WTC11 (cell line): Measurements from ENCODE around the gene TOX2.

Source experiments
- FOXP1 ChIP-seq: sonication (generic); formaldehyde crosslinking; IDR thresholded peaks from 2 replicates; pipeline ENCODE4 v1.8.0; 2022; ENCODE audit warnings: missing genetic modification reagents, mild to moderate bottlenecking, moderate library complexity, borderline replicate concordance
- NFYB ChIP-seq: sonication (generic); formaldehyde crosslinking; conservative IDR thresholded peaks from 2 replicates; pipeline ENCODE4 v1.8.0; 2022; ENCODE audit warnings: low read depth, missing genetic modification reagents
- TF ChIP-seq, protein P1 (sequence below): fragments of 200-600 bp; IDR thresholded peaks from 2 replicates; pipeline ENCODE4 v1.8.0; 2022; ENCODE audit warnings: antibody characterized with exemption

DNA sequence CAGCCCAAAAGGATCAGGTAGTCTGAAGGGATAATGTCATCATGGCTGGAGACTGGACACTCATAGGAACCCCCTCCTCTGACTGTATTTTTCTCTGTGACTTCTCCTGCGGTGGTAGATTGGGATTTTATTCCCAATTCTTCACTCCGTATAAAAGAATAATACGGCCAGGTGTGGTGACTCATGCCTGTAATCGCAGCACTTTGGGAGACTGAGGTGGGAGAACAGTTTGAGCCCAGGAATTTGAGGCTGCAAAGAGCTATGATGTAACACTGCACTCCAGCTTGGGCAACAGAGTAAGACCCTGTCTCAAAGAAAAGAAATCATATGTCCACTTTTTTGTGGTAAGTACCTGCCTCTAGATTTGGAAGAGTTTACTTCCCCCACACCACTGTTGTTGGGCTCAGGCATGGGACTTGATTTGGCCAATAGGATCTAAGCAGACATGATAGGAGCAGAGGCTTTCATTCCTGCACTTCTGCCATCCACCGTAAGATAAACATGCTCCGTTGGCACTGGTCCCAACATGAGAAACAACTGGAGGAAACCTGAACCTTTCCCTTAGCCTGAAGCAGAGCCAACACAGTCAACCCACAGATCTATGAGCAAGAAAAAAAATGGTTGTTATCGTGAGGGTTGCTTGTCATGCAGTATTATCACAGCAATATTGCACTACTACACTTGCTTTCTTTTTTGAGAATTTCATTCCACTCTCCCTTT is 190.3 kb downstream of the TOX2 start:
- TF ChIP-seq NFYB (CRISPR knock-in tag) (no peak), FOXP1 (CRISPR knock-in tag) (no peak)
- TF ChIP-seq, protein P1, sequence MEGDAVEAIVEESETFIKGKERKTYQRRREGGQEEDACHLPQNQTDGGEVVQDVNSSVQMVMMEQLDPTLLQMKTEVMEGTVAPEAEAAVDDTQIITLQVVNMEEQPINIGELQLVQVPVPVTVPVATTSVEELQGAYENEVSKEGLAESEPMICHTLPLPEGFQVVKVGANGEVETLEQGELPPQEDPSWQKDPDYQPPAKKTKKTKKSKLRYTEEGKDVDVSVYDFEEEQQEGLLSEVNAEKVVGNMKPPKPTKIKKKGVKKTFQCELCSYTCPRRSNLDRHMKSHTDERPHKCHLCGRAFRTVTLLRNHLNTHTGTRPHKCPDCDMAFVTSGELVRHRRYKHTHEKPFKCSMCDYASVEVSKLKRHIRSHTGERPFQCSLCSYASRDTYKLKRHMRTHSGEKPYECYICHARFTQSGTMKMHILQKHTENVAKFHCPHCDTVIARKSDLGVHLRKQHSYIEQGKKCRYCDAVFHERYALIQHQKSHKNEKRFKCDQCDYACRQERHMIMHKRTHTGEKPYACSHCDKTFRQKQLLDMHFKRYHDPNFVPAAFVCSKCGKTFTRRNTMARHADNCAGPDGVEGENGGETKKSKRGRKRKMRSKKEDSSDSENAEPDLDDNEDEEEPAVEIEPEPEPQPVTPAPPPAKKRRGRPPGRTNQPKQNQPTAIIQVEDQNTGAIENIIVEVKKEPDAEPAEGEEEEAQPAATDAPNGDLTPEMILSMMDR, result no peak
